ENCODE data around the gene ODF2.

DNA sequence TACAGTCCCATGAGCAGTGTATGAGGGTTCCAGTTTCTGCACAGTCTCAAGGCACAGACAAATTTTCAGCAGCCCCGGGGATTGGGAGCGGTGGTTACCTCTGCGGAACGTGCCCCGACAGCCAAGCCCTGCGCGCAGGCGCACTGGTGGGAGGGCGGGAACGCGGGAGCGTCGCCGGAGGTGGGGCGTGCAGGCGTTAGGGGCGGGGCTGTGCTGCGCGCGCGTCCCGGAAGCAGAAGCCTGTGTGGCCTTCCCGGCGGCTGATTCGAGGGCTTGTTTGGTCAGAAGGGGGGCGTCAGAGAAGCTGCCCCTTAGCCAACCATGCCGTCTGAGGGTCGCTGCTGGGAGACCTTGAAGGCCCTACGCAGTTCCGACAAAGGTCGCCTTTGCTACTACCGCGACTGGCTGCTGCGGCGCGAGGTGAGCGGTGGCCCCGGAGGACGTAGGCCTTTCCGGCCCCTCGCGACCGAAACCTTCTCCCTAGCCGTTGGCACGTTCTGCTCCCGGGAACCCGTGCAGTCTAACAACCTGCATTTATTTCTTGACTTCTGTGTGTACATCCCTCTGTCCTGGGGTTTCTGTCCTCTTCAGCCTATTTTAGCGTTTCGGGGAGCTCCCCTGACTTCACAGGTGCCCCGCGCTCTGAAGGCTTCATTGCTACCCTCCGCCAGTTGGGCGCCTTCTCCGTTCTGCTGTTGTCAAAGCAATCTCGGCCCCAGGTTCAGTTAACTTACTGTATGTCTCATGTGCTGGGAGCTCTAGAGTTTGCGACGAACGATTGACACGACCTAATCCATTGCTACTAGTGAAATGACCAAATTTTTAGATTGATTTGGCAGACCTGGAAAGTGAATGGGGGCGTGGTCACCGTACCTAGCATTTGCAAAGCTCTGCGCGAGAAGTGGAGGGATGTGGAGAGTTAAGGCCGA lies 48.9 kb downstream of the ODF2 start, which contains the start of gene GLE1:
- TF ChIP-seq, protein P1, sequence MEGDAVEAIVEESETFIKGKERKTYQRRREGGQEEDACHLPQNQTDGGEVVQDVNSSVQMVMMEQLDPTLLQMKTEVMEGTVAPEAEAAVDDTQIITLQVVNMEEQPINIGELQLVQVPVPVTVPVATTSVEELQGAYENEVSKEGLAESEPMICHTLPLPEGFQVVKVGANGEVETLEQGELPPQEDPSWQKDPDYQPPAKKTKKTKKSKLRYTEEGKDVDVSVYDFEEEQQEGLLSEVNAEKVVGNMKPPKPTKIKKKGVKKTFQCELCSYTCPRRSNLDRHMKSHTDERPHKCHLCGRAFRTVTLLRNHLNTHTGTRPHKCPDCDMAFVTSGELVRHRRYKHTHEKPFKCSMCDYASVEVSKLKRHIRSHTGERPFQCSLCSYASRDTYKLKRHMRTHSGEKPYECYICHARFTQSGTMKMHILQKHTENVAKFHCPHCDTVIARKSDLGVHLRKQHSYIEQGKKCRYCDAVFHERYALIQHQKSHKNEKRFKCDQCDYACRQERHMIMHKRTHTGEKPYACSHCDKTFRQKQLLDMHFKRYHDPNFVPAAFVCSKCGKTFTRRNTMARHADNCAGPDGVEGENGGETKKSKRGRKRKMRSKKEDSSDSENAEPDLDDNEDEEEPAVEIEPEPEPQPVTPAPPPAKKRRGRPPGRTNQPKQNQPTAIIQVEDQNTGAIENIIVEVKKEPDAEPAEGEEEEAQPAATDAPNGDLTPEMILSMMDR (IDR thresholded peaks at IDR 0.05) = peak in 1 of 4 experiments; percentile 19
- peak; percentile 95 for TF ChIP-seq POLR2AphosphoS5 (IDR thresholded peaks at IDR 0.05)
